ENCODE data around the gene SMOC1. TPM values are rescaled to one million over a fixed set of nuclear protein-coding genes. Genes with fewer than 3 reads are reported as not detected.

SMOC1 gene
- total RNA-seq, 2 donors from 2014 or later = 5.3 to 14.0 TPM

- intact Hi-C loops (cut with DNase I) = no loop called here
- ATAC-seq = no peak
Measured at GRCh38 chr14:69921052-69921451, 41.8 kb downstream of the SMOC1 start.

GRCh38 chr14:69922198-69922597, 43.0 kb downstream of the SMOC1 start:
- Histone ChIP-seq H3K27me3 (no peaks in the 10 kb centered on the region), H3K36me3 (replicated peaks in 1 of 2; ENCODE audit: insufficient read depth in 1 of 2, low read depth in 2 of 2) (no peaks in the 10 kb centered on the region), H3K4me1 (peaks cover 6% of the 10 kb centered on the region), H3K9me3 (no peaks in the 10 kb centered on the region), H3K27ac (no peak overlapping the region), H3K4me3 (no peak overlapping the region)
- peak in 1 of 4 donors; percentile 29 for DNase-seq
- intact Hi-C loops (cut with DNase I) = no loop called here
- 26 to 36% methylated on average over 4 to 6 of the region's 6 CpGs for WGBS, 2 donors
- no peak for TF ChIP-seq CTCF (IDR thresholded peaks at IDR 0.05)
- no peak for TF ChIP-seq POLR2A (IDR thresholded peaks at IDR 0.05)
- no peak for ATAC-seq

More at GRCh38 chr14:69921052-69921451, 41.8 kb downstream of the SMOC1 start:
- Histone ChIP-seq H3K4me1 (peaks cover 6% of the 10 kb centered on the region), H3K36me3 (replicated peaks in 1 of 2; ENCODE audit: insufficient read depth in 1 of 2, low read depth in 2 of 2) (no peaks in the 10 kb centered on the region), H3K27me3 (no peaks in the 10 kb centered on the region), H3K27ac (no peak overlapping the region), H3K4me3 (no peak overlapping the region), H3K9me3 (no peaks in the 10 kb centered on the region)
- WGBS, 2 donors = 90 to 97% methylated on average over 7 of the region's 9 CpGs
- no peak for DNase-seq
- no peak for TF ChIP-seq POLR2A (IDR thresholded peaks at IDR 0.05)
- no peak for TF ChIP-seq CTCF (IDR thresholded peaks at IDR 0.05)

GRCh38 chr14:69924201-69924600, 45.0 kb downstream of the SMOC1 start:
- DNase-seq (no peak), ATAC-seq (no peak)
- Histone ChIP-seq H3K4me3 (no peak overlapping the region), H3K4me1 (peaks cover 6% of the 10 kb centered on the region), H3K27ac (no peak overlapping the region), H3K27me3 (no peaks in the 10 kb centered on the region), H3K36me3 (replicated peaks in 1 of 2; ENCODE audit: insufficient read depth in 1 of 2, low read depth in 2 of 2) (no peaks in the 10 kb centered on the region), H3K9me3 (no peaks in the 10 kb centered on the region)
- 76 to 82% methylated on average over 5 of the region's 5 CpGs for WGBS, 2 donors
- intact Hi-C loops (cut with DNase I) = no loop called here
- TF ChIP-seq CTCF (IDR thresholded peaks at IDR 0.05) = no peak
- TF ChIP-seq POLR2A (IDR thresholded peaks at IDR 0.05) = no peak

- H3K9me3 ChIP-seq = no peaks in the 10 kb centered on the region
- TF ChIP-seq CTCF (IDR thresholded peaks at IDR 0.05) (no peak), POLR2A (IDR thresholded peaks at IDR 0.05) (no peak)
- H3K27me3 ChIP-seq = no peaks in the 10 kb centered on the region
- DNase-seq (peak in 1 of 4 donors; percentile 25), ATAC-seq (no peak)
- no peak overlapping the region for H3K4me3 ChIP-seq
- no peaks in the 10 kb centered on the region for H3K4me1 ChIP-seq
- WGBS, 2 donors = 79 to 84% methylated on average over 5 to 6 of the region's 6 CpGs
- no peak overlapping the region for H3K27ac ChIP-seq
- no peaks in the 10 kb centered on the region for H3K36me3 ChIP-seq (replicated peaks in 1 of 2; ENCODE audit: insufficient read depth in 1 of 2, low read depth in 2 of 2)
- intact Hi-C loops (cut with DNase I) = no loop called here
Measured at GRCh38 chr14:69928111-69928523, 48.9 kb downstream of the SMOC1 start.

- WGBS, 2 donors = 88 to 91% methylated on average over 11 of the region's 11 CpGs
- DNase-seq = no peak
Measured at GRCh38 chr14:69930780-69931379, 51.7 kb downstream of the SMOC1 start.

More at GRCh38 chr14:69930780-69931379, 51.7 kb downstream of the SMOC1 start:
- TF ChIP-seq POLR2A (IDR thresholded peaks at IDR 0.05) (no peak), CTCF (IDR thresholded peaks at IDR 0.05) (no peak)
- intact Hi-C loops (cut with DNase I) = no loop called here
- no peak for ATAC-seq
- H3K27me3 ChIP-seq = no peaks in the 10 kb centered on the region
- no peaks in the 10 kb centered on the region for H3K4me1 ChIP-seq
- no peak overlapping the region for H3K27ac ChIP-seq
- no peaks in the 10 kb centered on the region for H3K9me3 ChIP-seq
- H3K36me3 ChIP-seq (replicated peaks in 1 of 2; ENCODE audit: insufficient read depth in 1 of 2, low read depth in 2 of 2) = no peaks in the 10 kb centered on the region
- H3K4me3 ChIP-seq = no peak overlapping the region

Measured in body of pancreas (tissue), 4 donors.